OCI-LY3 (cell line): ENCODE data around the gene PRMT1.

Source experiments
- H2AFZ ChIP-seq: fragments of 200-600, 300-600 bp; shearing (Covaris generic); 2 replicates; pipeline ENCODE4 v1.6.0; 2014; ENCODE audit warnings: antibody characterized with exemption, low read depth, low read length
- H3K27ac ChIP-seq: fragments of 200-600, 300-600 bp; sonication (generic); 2 replicates; pipeline ENCODE4 v1.5.1; 2014; ENCODE audit warnings: mild to moderate bottlenecking, low read length, moderate library complexity, mixed read lengths
- H3K27me3 ChIP-seq: fragments of 200-600, 300-600 bp; sonication (generic); 2 replicates; pipeline ENCODE4 v1.6.1; 2014; ENCODE audit warnings: low read depth, low read length, mixed read lengths
- H3K36me3 ChIP-seq: fragments of 200-600, 300-600 bp; sonication (generic); replicated peaks from 2 replicates; pipeline ENCODE3; 2014; ENCODE audit warnings: low read depth, low read length, mixed read lengths
- H3K4me1 ChIP-seq: fragments of 300-600, 200-600 bp; sonication (generic); 2 replicates; pipeline ENCODE4 v1.6.1; 2014; ENCODE audit warnings: low read length, mixed read lengths
- H3K4me2 ChIP-seq: fragments of 200-600, 300-600 bp; sonication (generic); 2 replicates; pipeline ENCODE4 v1.6.1; 2014; ENCODE audit warnings: low read length, mixed read lengths
- H3K4me3 ChIP-seq: fragments of 300-600, 200-600 bp; sonication (generic); 2 replicates; pipeline ENCODE4 v1.5.1; 2014; ENCODE audit warnings: antibody characterized with exemption, mild to moderate bottlenecking, low read length, moderate library complexity
- H3K79me2 ChIP-seq: fragments of 300-600, 200-600 bp; shearing (Covaris generic); 2 replicates; pipeline ENCODE4 v1.6.1; 2014; ENCODE audit warnings: mild to moderate bottlenecking, low read length, mixed read lengths
- H3K9ac ChIP-seq: fragments of 300-600, 200-600 bp; shearing (Covaris generic); 2 replicates; pipeline ENCODE4 v1.6.0; 2014; ENCODE audit warnings: mild to moderate bottlenecking, low read length, moderate library complexity
- H3K9me3 ChIP-seq: fragments of 200-600, 300-600 bp; shearing (Covaris generic); 2 replicates; pipeline ENCODE4 v1.6.1; 2014; ENCODE audit warnings: low read length, mixed read lengths; ENCODE audit not compliant: insufficient read depth
- H4K20me1 ChIP-seq: fragments of 200-600, 300-600 bp; sonication (generic); 2 replicates; pipeline ENCODE4 v1.6.1; 2016; ENCODE audit warnings: low read length, mixed read lengths; ENCODE audit not compliant: insufficient read depth
- CTCF ChIP-seq: fragments of 200-600, 300-600 bp; sonication (generic); IDR thresholded peaks from 2 replicates; pipeline ENCODE4 v1.5.1; 2014; ENCODE audit warnings: antibody characterized with exemption, low read length, low read depth
- EZH2phosphoT487 ChIP-seq: fragments of 200-600 bp; shearing (Covaris generic); IDR thresholded peaks from 2 replicates; pipeline ENCODE4 v1.6.1; 2018; ENCODE audit warnings: antibody characterized with exemption, mixed run types, low read depth

PRMT1 gene

GRCh38 chr19:49645995-49646394 is 31.1 kb upstream of the PRMT1 start:
- H2AFZ ChIP-seq = no peak overlapping the region
- peaks cover 12% of the 10 kb centered on the region; the same call in 1 of the 2 replicates for H4K20me1 ChIP-seq
- no peaks in the 10 kb centered on the region for H3K9me3 ChIP-seq
- H3K4me2 ChIP-seq = no peak overlapping the region
- no peak overlapping the region for H3K4me3 ChIP-seq
- peaks cover 27% of the 10 kb centered on the region for H3K36me3 ChIP-seq
- H3K79me2 ChIP-seq = peaks cover 59% of the 10 kb centered on the region
- no peak overlapping the region for H3K27ac ChIP-seq
- H3K4me1 ChIP-seq = peaks cover 11% of the 10 kb centered on the region
- TF ChIP-seq CTCF (no peak), EZH2phosphoT487 (no peak)
- no peaks in the 10 kb centered on the region for H3K27me3 ChIP-seq
- no peak overlapping the region for H3K9ac ChIP-seq

GRCh38 chr19:49646586-49646985 is 30.5 kb upstream of the PRMT1 start:
- Histone ChIP-seq H3K36me3 (peaks cover 31% of the 10 kb centered on the region), H3K79me2 (peaks cover 58% of the 10 kb centered on the region), H3K9me3 (no peaks in the 10 kb centered on the region), H3K4me2 (no peak overlapping the region), H3K4me1 (peaks cover 11% of the 10 kb centered on the region), H4K20me1 (peaks cover 12% of the 10 kb centered on the region; the same call in 1 of the 2 replicates), H3K4me3 (no peak overlapping the region), H2AFZ (no peak overlapping the region), H3K27me3 (no peaks in the 10 kb centered on the region), H3K27ac (no peak overlapping the region), H3K9ac (no peak overlapping the region)
- no peak for TF ChIP-seq EZH2phosphoT487

GRCh38 chr19:49651029-49651819 is 25.8 kb upstream of the PRMT1 start:
- no peak overlapping the region for H3K4me3 ChIP-seq
- no peak overlapping the region for H3K4me2 ChIP-seq
- H3K9me3 ChIP-seq = no peaks in the 10 kb centered on the region
- H3K36me3 ChIP-seq = peaks cover 59% of the 10 kb centered on the region
- H4K20me1 ChIP-seq = 0 out of 2 replicates have a peak, but pooled peaks cover 8% of the 10 kb centered on the region
- TF ChIP-seq EZH2phosphoT487 (no peak), CTCF (no peak)
- no peaks in the 10 kb centered on the region for H3K4me1 ChIP-seq
- no peak overlapping the region for H3K9ac ChIP-seq
- peaks cover 17% of the 10 kb centered on the region; the same call in 1 of the 2 replicates for H3K79me2 ChIP-seq
- H2AFZ ChIP-seq = no peak overlapping the region
- no peak overlapping the region for H3K27ac ChIP-seq
- no peaks in the 10 kb centered on the region for H3K27me3 ChIP-seq

GRCh38 chr19:49651820-49652550 is 25.1 kb upstream of the PRMT1 start:
- Histone ChIP-seq H3K79me2 (peaks cover 10% of the 10 kb centered on the region; the same call in 1 of the 2 replicates), H4K20me1 (0 out of 2 replicates have a peak, but pooled peaks cover 8% of the 10 kb centered on the region), H3K36me3 (peaks cover 61% of the 10 kb centered on the region), H3K4me2 (no peak overlapping the region), H3K9me3 (no peaks in the 10 kb centered on the region), H3K4me3 (no peak overlapping the region), H3K27ac (no peak overlapping the region), H3K4me1 (no peaks in the 10 kb centered on the region), H3K27me3 (no peaks in the 10 kb centered on the region), H3K9ac (no peak overlapping the region), H2AFZ (no peak overlapping the region)
- TF ChIP-seq CTCF (no peak), EZH2phosphoT487 (no peak)
